Measurements from ENCODE around the gene TEX26. TPM values are rescaled to one million over a fixed set of nuclear protein-coding genes. Genes with fewer than 3 reads are reported as not detected.

The TEX26 gene
- total RNA-seq, 2 experiments from 2014 or later, result not detected

DNA sequence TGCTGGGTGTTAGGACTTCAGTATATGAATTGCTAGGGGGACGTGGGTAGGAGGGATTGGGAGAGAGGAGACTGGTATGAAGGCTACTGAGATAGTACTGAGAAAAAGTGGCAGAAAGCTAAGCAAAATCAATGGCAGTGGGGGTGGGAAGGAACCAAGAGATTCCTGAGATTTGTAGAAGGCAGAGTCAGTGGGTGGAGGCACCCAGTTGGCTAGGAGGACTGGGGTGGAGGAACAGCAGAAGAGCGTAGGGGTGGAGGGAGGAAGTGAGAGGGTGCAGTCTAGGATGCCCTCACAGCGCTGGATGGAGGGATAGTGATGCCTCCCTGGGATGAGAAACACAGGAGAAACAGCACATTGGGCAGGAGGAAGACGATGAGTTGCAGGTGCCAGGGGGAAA is 32.0 kb upstream of the TEX26 start:
- Histone ChIP-seq H3K27ac (ENCODE audit: low read depth, low read length, poor library complexity, severe bottlenecking) (no peak overlapping the region), H3K4me2 (ENCODE audit: low read length) (no peak overlapping the region), H4K20me1 (ENCODE audit: insufficient read depth, low read length) (no peaks in the 10 kb centered on the region), H3K9me3 (ENCODE audit: low read length) (no peaks in the 10 kb centered on the region), H3K9me2 (ENCODE audit: insufficient read depth, low read length) (no peaks in the 10 kb centered on the region), H3K79me2 (ENCODE audit: insufficient read depth, low read depth, low read length) (no peaks in the 10 kb centered on the region), H3K4me3 (ENCODE audit: low read depth, low read length, poor library complexity, severe bottlenecking) (no peak overlapping the region), H3K4me1 (ENCODE audit: insufficient read depth, low read length, poor library complexity, severe bottlenecking) (no peaks in the 10 kb centered on the region), H3K36me3 (ENCODE audit: insufficient read depth, low read length) (no peaks in the 10 kb centered on the region), H2AFZ (ENCODE audit: low read length) (no peak overlapping the region)
- ChIA-PET CTCF (ENCODE audit: unreplicated experiment) (interaction anchor here (0.6 kb wide), 1 partner anchor 947 kb away, joined by 3 read pairs; no protein-coding TSS in a partner anchor), POLR2A (interaction anchor here (0.7 to 0.8 kb wide), 2 partner anchors 130 to 1159 kb away, joined by 3 read pairs; no protein-coding TSS in a partner anchor)
- TF ChIP-seq EZH2phosphoT487 (IDR thresholded peaks at IDR 0.05; ENCODE audit: borderline replicate concordance, low read depth, low read length), result no peak
- TF ChIP-seq, protein P1, sequence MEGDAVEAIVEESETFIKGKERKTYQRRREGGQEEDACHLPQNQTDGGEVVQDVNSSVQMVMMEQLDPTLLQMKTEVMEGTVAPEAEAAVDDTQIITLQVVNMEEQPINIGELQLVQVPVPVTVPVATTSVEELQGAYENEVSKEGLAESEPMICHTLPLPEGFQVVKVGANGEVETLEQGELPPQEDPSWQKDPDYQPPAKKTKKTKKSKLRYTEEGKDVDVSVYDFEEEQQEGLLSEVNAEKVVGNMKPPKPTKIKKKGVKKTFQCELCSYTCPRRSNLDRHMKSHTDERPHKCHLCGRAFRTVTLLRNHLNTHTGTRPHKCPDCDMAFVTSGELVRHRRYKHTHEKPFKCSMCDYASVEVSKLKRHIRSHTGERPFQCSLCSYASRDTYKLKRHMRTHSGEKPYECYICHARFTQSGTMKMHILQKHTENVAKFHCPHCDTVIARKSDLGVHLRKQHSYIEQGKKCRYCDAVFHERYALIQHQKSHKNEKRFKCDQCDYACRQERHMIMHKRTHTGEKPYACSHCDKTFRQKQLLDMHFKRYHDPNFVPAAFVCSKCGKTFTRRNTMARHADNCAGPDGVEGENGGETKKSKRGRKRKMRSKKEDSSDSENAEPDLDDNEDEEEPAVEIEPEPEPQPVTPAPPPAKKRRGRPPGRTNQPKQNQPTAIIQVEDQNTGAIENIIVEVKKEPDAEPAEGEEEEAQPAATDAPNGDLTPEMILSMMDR (conservative IDR thresholded peaks at IDR 0.05; ENCODE audit: low read length), result no peak
- DNase-seq (ENCODE audit: low spot score), result no peak
- BruUV-seq (replicated peaks), result no TSS peak
- intact Hi-C loops (cut with micrococcal nuclease; ENCODE audit: unreplicated experiment), result no loop called here

DNA sequence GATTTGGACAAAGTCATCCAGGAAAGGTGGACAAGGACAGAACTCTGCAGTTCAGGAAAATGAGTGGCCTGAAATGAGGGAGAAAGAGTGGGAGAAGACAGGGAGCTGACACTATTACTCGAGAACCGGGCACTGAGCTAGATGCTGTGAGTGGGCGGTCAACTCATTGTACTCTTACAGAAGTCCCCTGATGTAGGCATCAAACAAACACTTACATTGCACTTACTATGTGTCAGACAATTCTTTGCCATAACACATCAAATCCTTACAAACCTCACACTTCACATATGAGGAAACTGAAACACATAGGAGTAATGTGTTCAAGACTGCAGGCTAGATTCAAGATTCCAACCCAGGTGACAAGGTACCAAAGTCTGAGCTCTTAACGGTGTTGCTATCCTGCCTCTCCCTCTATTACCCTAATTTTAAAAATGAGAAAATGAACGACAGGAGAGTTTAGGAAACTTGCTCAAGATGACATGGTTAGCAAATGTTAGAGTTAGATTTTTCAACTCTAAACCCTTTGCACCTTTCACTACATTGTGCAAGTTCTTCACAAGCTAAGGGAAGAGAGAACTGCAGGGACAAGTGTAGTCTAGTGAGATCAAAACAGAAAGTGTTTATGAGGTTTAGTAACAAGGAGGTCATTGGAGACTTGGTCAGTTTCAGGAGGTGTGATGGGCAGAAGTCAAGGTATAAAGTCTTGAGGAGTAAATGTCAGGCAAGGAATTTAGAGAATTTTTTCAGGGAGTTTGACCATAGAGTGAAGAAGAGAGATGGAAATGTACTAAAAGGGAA is 31.3 kb upstream of the TEX26 start:
- Histone ChIP-seq H3K9me2 (ENCODE audit: insufficient read depth, low read length) (no peaks in the 10 kb centered on the region), H3K4me3 (ENCODE audit: low read depth, low read length, poor library complexity, severe bottlenecking) (no peak overlapping the region), H3K9me3 (ENCODE audit: low read length) (no peaks in the 10 kb centered on the region), H3K4me1 (ENCODE audit: insufficient read depth, low read length, poor library complexity, severe bottlenecking) (no peaks in the 10 kb centered on the region), H4K20me1 (ENCODE audit: insufficient read depth, low read length) (no peaks in the 10 kb centered on the region), H2AFZ (ENCODE audit: low read length) (no peak overlapping the region), H3K4me2 (ENCODE audit: low read length) (no peak overlapping the region), H3K36me3 (ENCODE audit: insufficient read depth, low read length) (no peaks in the 10 kb centered on the region), H3K79me2 (ENCODE audit: insufficient read depth, low read depth, low read length) (no peaks in the 10 kb centered on the region), H3K27ac (ENCODE audit: low read depth, low read length, poor library complexity, severe bottlenecking) (no peak overlapping the region)
- intact Hi-C loops (cut with micrococcal nuclease; ENCODE audit: unreplicated experiment), result no loop called here
- DNase-seq (ENCODE audit: low spot score), result no peak
- CTCF ChIA-PET (ENCODE audit: unreplicated experiment), result interaction anchor here (0.6 kb wide), 1 partner anchor 948 kb away, joined by 3 read pairs; no protein-coding TSS in a partner anchor
- POLR2A ChIA-PET, result interaction anchor here (0.7 to 0.8 kb wide), 3 partner anchors 129 to 1159 kb away, joined by 3 to 4 read pairs (median 3); no protein-coding TSS in a partner anchor
- BruUV-seq (replicated peaks), result no TSS peak
- no peak for TF ChIP-seq EZH2phosphoT487 (IDR thresholded peaks at IDR 0.05; ENCODE audit: borderline replicate concordance, low read depth, low read length)
- TF ChIP-seq, protein P1 (conservative IDR thresholded peaks at IDR 0.05; ENCODE audit: low read length), result no peak

DNA sequence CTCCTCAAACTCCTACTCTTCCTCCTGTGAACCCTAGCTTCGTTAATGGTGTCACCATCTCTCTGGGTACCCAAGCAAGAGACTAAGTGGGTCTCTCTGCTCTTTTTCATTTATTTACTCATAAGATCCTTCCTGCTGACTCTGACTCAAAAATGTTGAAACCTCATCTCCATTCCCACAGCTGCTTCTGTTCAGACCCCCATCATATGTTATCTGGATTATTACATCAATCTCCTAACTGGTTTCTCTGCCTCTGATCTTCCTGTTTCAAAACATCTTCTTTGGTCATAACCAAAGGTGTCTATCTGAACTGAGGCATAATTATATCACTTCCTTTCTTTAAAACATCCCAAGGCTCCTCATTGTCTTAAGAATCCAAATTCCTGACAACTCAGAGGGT is 28.4 kb upstream of the TEX26 start:
- H4K20me1 ChIP-seq (ENCODE audit: insufficient read depth, low read length), result no peaks in the 10 kb centered on the region
- H3K36me3 ChIP-seq (ENCODE audit: insufficient read depth, low read length), result no peaks in the 10 kb centered on the region
- intact Hi-C loops (cut with micrococcal nuclease; ENCODE audit: unreplicated experiment), result no loop called here
- no peak for DNase-seq (ENCODE audit: low spot score)
- no peak overlapping the region for H3K4me3 ChIP-seq (ENCODE audit: low read depth, low read length, poor library complexity, severe bottlenecking)
- H2AFZ ChIP-seq (ENCODE audit: low read length), result no peak overlapping the region
- H3K9me3 ChIP-seq (ENCODE audit: low read length), result no peaks in the 10 kb centered on the region
- CTCF ChIA-PET (ENCODE audit: unreplicated experiment), result no interaction called here
- TF ChIP-seq, protein P1 (conservative IDR thresholded peaks at IDR 0.05; ENCODE audit: low read length), result no peak
- no peak for TF ChIP-seq EZH2phosphoT487 (IDR thresholded peaks at IDR 0.05; ENCODE audit: borderline replicate concordance, low read depth, low read length)
- H3K9me2 ChIP-seq (ENCODE audit: insufficient read depth, low read length), result no peaks in the 10 kb centered on the region
- H3K27ac ChIP-seq (ENCODE audit: low read depth, low read length, poor library complexity, severe bottlenecking), result no peak overlapping the region
- no peak overlapping the region for H3K4me2 ChIP-seq (ENCODE audit: low read length)
- POLR2A ChIA-PET, result no interaction called here
- H3K4me1 ChIP-seq (ENCODE audit: insufficient read depth, low read length, poor library complexity, severe bottlenecking), result no peaks in the 10 kb centered on the region
- BruUV-seq (replicated peaks), result no TSS peak
- H3K79me2 ChIP-seq (ENCODE audit: insufficient read depth, low read depth, low read length), result no peaks in the 10 kb centered on the region

Data from OCI-LY7 (cell line).